ENCODE data around the gene BIRC3. TPM values are rescaled to one million over a fixed set of nuclear protein-coding genes. Genes with fewer than 3 reads are reported as not detected.
A peak's percentile ranks its signal among the peaks of the same experiment; 100 is the strongest.

BIRC3 gene
- total and polyA plus RNA-seq, 10 donors, result 35.0 to 164 (median 93.7) TPM

DNA sequence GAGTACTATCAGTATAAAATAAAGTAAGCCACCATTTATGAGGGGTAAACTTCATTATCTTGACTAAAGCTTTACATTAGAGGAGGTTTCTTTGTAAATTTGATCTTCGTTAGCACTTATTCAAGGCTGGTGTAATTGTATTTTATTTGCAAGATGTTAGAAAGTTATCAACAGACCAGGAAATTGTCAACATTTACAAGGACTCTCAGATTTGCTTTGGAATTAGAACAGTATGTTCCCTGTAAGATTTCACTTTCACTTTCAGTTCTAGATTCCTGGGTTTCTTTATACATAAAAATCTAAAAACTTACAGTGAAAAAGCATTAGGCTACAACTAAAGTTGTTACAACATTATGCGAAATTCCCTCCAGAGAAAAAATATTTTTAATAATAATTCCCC, 4.6 kb upstream of the BIRC3 start:
- 32 to 53% (median 44%) methylated on average over 2 of the region's 2 CpGs for WGBS, 5 donors
- peak overlapping the region in 2 of 8 donors; percentile 9 to 25 for H3K4me3 ChIP-seq
- no peak for DNase-seq
- no peaks in the 10 kb centered on the region for H3K27me3 ChIP-seq (replicated peaks in 1 of 7)
- TF ChIP-seq POLR2AphosphoS5 (IDR thresholded peaks at IDR 0.05), result no peak
- TF ChIP-seq, protein P1, sequence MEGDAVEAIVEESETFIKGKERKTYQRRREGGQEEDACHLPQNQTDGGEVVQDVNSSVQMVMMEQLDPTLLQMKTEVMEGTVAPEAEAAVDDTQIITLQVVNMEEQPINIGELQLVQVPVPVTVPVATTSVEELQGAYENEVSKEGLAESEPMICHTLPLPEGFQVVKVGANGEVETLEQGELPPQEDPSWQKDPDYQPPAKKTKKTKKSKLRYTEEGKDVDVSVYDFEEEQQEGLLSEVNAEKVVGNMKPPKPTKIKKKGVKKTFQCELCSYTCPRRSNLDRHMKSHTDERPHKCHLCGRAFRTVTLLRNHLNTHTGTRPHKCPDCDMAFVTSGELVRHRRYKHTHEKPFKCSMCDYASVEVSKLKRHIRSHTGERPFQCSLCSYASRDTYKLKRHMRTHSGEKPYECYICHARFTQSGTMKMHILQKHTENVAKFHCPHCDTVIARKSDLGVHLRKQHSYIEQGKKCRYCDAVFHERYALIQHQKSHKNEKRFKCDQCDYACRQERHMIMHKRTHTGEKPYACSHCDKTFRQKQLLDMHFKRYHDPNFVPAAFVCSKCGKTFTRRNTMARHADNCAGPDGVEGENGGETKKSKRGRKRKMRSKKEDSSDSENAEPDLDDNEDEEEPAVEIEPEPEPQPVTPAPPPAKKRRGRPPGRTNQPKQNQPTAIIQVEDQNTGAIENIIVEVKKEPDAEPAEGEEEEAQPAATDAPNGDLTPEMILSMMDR (IDR thresholded peaks at IDR 0.05 in 8 of 11, conservative IDR thresholded peaks at IDR 0.05 in 3 of 11), result no peak
- no peak for TF ChIP-seq POLR2A (IDR thresholded peaks at IDR 0.05)
- peaks cover 36 to 76% (median 55%) of the 10 kb centered on the region in 6 donors for H3K4me1 ChIP-seq
- H3K36me3 ChIP-seq, result no peaks in the 10 kb centered on the region
- no peaks in the 10 kb centered on the region for H3K9me3 ChIP-seq
- H3K27ac ChIP-seq, result peak overlapping the region; percentile 77 to 95 (median 89)
- intact Hi-C loops (cut with DNase I; ENCODE audit: low total_unique reads), result no loop called here

DNA sequence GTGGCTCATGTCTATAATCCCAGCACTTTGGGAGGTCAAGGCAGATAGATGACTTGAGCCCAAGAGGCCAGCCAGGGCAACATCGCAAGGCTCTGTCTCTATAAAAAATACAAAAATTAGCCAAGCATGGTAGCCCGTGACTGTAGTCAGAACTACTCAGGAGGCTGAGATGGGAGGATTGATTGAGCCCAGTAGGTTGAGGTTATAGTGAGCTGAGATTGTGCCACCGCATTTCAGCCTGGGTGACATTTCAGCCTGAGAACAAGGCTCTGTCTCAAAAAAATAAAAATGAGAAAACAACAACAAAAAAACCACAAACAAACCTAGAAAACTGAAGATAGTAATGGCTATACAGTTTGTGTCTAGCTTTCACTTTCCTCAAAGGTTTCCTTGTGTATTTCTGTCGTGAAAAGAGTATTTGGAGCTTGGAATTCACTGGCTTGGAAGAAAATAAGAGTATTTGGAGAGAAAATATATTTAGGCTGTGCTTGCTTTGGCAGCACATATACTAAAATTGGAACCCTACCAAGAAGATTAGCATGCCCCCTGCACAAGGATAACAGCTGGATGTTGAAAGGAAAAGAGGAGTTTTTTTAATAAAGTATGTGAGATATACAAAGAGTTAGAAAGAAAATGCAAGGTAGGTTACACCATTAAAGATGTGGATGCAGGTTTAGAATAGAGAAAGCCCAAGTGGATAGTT, 3.9 kb upstream of the BIRC3 start:
- Histone ChIP-seq H3K27me3 (replicated peaks in 1 of 7) (no peaks in the 10 kb centered on the region), H3K27ac (peak overlapping the region; percentile 77 to 95 (median 89)), H3K9me3 (no peaks in the 10 kb centered on the region), H3K4me3 (peak overlapping the region in 2 of 8 donors; percentile 9 to 25), H3K36me3 (no peaks in the 10 kb centered on the region), H3K4me1 (peaks cover 35 to 76% (median 54%) of the 10 kb centered on the region in 6 donors)
- DNase-seq, result no peak
- intact Hi-C loops (cut with DNase I; ENCODE audit: low total_unique reads), result no loop called here
- 43 to 58% (median 48%) methylated on average over 4 of the region's 4 CpGs for WGBS, 5 donors
- no peak for TF ChIP-seq POLR2A (IDR thresholded peaks at IDR 0.05)
- TF ChIP-seq POLR2AphosphoS5 (IDR thresholded peaks at IDR 0.05), result no peak
- TF ChIP-seq, protein P1 (IDR thresholded peaks at IDR 0.05 in 8 of 11, conservative IDR thresholded peaks at IDR 0.05 in 3 of 11), result no peak

DNA sequence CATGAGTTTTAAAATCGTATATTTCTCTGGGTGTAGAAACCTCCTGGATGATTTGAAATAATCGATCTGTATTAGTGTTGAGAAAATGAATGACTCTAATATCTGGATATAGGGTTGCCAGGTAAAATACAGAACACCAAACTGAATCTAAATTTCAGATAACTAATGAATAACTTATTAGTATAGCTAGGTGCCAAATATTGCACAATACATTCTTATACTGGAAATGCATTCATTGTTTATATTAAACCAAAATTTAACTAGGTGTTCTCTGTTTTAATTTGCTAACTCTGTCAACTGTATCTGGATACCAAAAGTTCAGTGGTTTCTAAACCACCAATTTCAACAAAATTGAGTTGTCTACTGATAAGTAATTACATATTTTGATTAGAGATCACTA, 2.5 kb upstream of the BIRC3 start:
- TF ChIP-seq POLR2AphosphoS5 (IDR thresholded peaks at IDR 0.05), result no peak
- TF ChIP-seq, protein P1 (IDR thresholded peaks at IDR 0.05 in 8 of 11, conservative IDR thresholded peaks at IDR 0.05 in 3 of 11), result no peak
- no peak for TF ChIP-seq POLR2A (IDR thresholded peaks at IDR 0.05)
- Histone ChIP-seq H3K27ac (peak overlapping the region; percentile 77 to 95 (median 89)), H3K36me3 (no peaks in the 10 kb centered on the region), H3K27me3 (replicated peaks in 1 of 7) (no peaks in the 10 kb centered on the region), H3K4me3 (no peak overlapping the region), H3K9me3 (no peaks in the 10 kb centered on the region), H3K4me1 (peaks cover 35 to 86% (median 63%) of the 10 kb centered on the region in 6 donors)
- no peak for DNase-seq
- intact Hi-C loops (cut with DNase I; ENCODE audit: low total_unique reads), result no loop called here
- WGBS, 5 donors, result 73 to 89% (median 77%) methylated on average over 2 of the region's 2 CpGs

DNA sequence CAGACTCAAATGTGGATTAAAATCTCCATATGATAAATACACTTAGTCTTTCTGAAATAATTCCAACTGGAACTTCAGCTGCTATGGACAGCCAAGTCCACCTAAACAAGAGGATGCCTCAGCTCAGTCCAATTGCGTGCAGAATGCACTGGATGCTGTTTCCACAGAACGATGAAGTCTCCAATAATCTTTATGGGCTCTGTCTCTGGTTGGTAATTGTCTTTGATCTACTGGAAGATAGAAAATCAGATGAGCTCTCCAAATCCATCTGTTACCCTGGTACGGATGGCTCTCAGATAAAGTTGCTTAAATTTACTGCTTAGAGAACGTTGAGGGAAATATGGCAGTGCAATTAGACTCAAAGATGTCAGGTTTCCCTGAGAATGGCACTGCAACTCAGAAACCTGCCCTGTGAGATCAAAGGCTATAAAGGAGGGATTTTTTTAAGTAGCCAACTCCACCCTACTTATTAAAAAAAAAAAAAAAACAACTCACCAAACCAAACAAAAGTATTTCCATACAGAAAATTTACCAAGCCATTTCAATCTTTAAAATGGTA, 859 bp upstream of the BIRC3 start:
- peaks cover 0 to 12% (median 0%) of the 10 kb centered on the region in 6 donors for H3K36me3 ChIP-seq
- TF ChIP-seq POLR2AphosphoS5 (IDR thresholded peaks at IDR 0.05) (no peak), POLR2A (IDR thresholded peaks at IDR 0.05) (no peak)
- TF ChIP-seq, protein P1 (IDR thresholded peaks at IDR 0.05 in 8 of 11, conservative IDR thresholded peaks at IDR 0.05 in 3 of 11), result no peak
- peak overlapping the region; percentile 79 to 95 (median 89) for H3K27ac ChIP-seq
- H3K4me1 ChIP-seq, result peaks cover 41 to 98% (median 79%) of the 10 kb centered on the region in 6 donors
- no peaks in the 10 kb centered on the region for H3K27me3 ChIP-seq (replicated peaks in 1 of 7)
- no peak for DNase-seq
- intact Hi-C loops (cut with DNase I; ENCODE audit: low total_unique reads), result no loop called here
- peak overlapping the region in 5 of 8 donors; percentile 57 to 83 (median 63) for H3K4me3 ChIP-seq
- H3K9me3 ChIP-seq, result no peaks in the 10 kb centered on the region
- WGBS, 5 donors, result 50 to 70% (median 64%) methylated on average over 4 of the region's 4 CpGs

All from spleen (tissue), 11 donors.